G401 (cell line): ENCODE measurements around the gene LDHD. TPM values are rescaled to one million over a fixed set of nuclear protein-coding genes. Genes with fewer than 3 reads are reported as not detected.
A peak's percentile ranks its signal among the peaks of the same experiment; 100 is the strongest.
"Not testable (repeated sequence)": the region's sequence is repeated elsewhere in the genome, so short reads cannot be mapped to it uniquely, and the experiment has no call there.

Source experiments
- DNase-seq: peaks from one replicate; pipeline ENCODE4 v3.0.0-alpha.2; 2015; ENCODE audit warnings: low spot score
- in situ Hi-C: cut with HindIII; loops from 2 replicates; pipeline ENCODE4 v1.10.0; 2016; ENCODE audit warnings: low sequenced_read_pairs, mixed read lengths
- total RNA-seq: library from RNA; depleted of rRNA; stranded (reverse); fragments of >200 nt; shearing (Covaris generic); gene quantifications from 2 replicates; pipeline ENCODE4 v1.2.3, GENCODE V29; 2014; rRNA removed

Gene LDHD
- 1.9 and 3.0 TPM in 2 replicates for total RNA-seq

GRCh38 chr16:75116081-75116910 is at the start of gene LDHD:
Gene LDHD (minus strand): TSS chr16:75116780. CDS start chr16:75116720, 60 bp downstream.
- in situ Hi-C loops, result no loop called here
- DNase-seq, result peak; percentile 94

GRCh38 chr16:75160386-75160785 is 43.8 kb upstream of the LDHD start:
- no peak for DNase-seq
- in situ Hi-C loops, result no loop called here

- DNase-seq, result no peak
- in situ Hi-C loops, result no loop called here
Measured at GRCh38 chr16:75152635-75153034, 36.1 kb upstream of the LDHD start.

GRCh38 chr16:75151798-75152197 is 35.2 kb upstream of the LDHD start:
- in situ Hi-C loops, result no loop called here
- DNase-seq, result no peak

GRCh38 chr16:75148311-75149195 is 32.0 kb upstream of the LDHD start, which contains the start of gene ZFP1:
Gene ZFP1 (plus strand): TSS chr16:75148524. CDS start chr16:75152952, 4,428 bp downstream.
- in situ Hi-C loops, result no loop called here
- peak; percentile 94 for DNase-seq

- in situ Hi-C loops, result no loop called here
- no peak for DNase-seq
Measured at GRCh38 chr16:75147968-75148310, 31.4 kb upstream of the LDHD start.

GRCh38 chr16:75143941-75144340 is 27.4 kb upstream of the LDHD start:
- no peak for DNase-seq
- in situ Hi-C loops, result no loop called here

GRCh38 chr16:75139498-75139897 is 22.9 kb upstream of the LDHD start:
- in situ Hi-C loops, result no loop called here
- DNase-seq, result no peak

- in situ Hi-C loops, result no loop called here
- DNase-seq, result no peak
Measured at GRCh38 chr16:75138636-75139035, 22.1 kb upstream of the LDHD start.

GRCh38 chr16:75138233-75138632 is 21.7 kb upstream of the LDHD start:
- DNase-seq, result no peak
- in situ Hi-C loops, result no loop called here

- in situ Hi-C loops, result no loop called here
- DNase-seq, result no peak
Measured at GRCh38 chr16:75131081-75131480, 14.5 kb upstream of the LDHD start.

GRCh38 chr16:75130150-75130771 is 13.7 kb upstream of the LDHD start:
- peak; percentile 51 for DNase-seq
- in situ Hi-C loops, result no loop called here

GRCh38 chr16:75129421-75130149 is 13.0 kb upstream of the LDHD start:
- DNase-seq, result not testable (repeated sequence)

GRCh38 chr16:75127713-75128415 is 11.3 kb upstream of the LDHD start:
- no peak for DNase-seq
- in situ Hi-C loops, result no loop called here

More at GRCh38 chr16:75129421-75130149, 13.0 kb upstream of the LDHD start:
- in situ Hi-C loops, result not testable (repeated sequence)

- no peak for DNase-seq
- in situ Hi-C loops, result no loop called here
Measured at GRCh38 chr16:75122609-75123008, 6.0 kb upstream of the LDHD start.

GRCh38 chr16:75121949-75122568 is 5.5 kb upstream of the LDHD start:
- no peak for DNase-seq
- in situ Hi-C loops, result no loop called here

GRCh38 chr16:75120253-75120652 is 3.7 kb upstream of the LDHD start:
- no peak for DNase-seq
- in situ Hi-C loops, result no loop called here

- no peak for DNase-seq
- in situ Hi-C loops, result no loop called here
Measured at GRCh38 chr16:75118943-75119539, 2.5 kb upstream of the LDHD start.
